GM21723 (cell line): ENCODE results near the gene MRTFA.
A peak's percentile ranks its signal among the peaks of the same experiment; 100 is the strongest.
"Not testable (repeated sequence)": the region's sequence is repeated elsewhere in the genome, so short reads cannot be mapped to it uniquely, and the experiment has no call there.

ENCODE experiments used
- ATAC-seq: cut with Tn5 transposase; IDR thresholded peaks from one replicate; pipeline ENCODE4 v1.9.1; 2021; ENCODE audit warnings: mild to moderate bottlenecking, moderate library complexity; ENCODE audit not compliant: unreplicated experiment

The MRTFA gene

DNA sequence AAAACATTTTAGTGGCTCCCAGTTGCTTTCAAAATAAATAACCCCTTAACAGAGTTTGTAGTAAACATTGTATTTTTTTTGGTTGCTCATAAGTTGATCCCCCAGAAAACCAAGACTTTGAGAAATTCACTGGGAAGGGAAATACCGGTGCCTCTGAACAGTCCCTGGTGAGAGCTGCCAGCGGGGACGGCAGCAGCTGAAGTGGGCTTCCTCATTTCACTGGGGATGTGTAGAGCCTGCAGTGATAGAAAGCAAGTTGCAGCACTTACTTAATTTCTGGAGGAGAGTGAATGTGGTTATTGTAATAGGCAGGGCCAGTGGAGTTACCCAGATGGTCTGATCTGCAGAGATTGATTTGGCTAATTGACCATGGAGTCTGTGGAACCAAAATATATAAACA lies 24.2 kb upstream of the MRTFA start:
- ATAC-seq: no peak

DNA sequence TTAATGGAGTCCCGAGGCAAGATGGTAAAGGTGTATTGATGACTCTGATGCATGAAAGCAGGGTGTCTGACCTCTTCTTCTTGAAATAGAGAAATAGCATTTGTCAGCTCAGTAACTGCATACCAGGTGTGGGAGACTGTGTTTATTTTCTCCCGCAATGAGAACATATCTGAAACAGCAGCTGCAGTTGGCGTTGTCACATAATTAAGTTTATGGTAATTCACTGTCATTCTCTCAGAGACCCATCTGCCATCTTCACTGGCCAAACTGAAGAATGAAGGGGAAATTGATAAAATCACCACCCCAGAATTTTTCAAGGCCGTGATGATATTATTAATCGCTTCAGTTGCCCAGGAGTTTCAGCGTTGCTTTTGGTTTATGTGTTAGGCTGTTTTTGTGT lies 22.6 kb upstream of the MRTFA start:
- no peak for ATAC-seq

DNA sequence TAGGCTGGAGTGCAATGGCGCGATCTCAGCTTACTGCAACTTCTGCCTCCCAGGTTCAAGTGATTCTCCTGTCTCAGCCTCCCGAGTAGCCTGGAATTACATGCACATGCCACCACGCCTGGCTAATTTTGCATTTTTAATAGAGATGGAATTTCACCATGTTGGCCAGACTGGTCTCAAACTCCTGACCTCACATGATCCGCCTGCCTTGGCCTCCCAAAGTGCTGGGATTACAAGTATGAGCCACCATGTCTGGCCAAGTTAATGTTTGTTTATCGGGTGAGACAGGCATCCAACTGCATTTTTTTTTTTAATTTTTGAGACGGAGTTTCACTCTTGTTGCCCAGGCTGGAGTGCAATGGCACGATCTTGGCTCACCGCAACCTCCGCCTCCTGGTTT lies 20.1 kb upstream of the MRTFA start:
- ATAC-seq: not testable (repeated sequence)

DNA sequence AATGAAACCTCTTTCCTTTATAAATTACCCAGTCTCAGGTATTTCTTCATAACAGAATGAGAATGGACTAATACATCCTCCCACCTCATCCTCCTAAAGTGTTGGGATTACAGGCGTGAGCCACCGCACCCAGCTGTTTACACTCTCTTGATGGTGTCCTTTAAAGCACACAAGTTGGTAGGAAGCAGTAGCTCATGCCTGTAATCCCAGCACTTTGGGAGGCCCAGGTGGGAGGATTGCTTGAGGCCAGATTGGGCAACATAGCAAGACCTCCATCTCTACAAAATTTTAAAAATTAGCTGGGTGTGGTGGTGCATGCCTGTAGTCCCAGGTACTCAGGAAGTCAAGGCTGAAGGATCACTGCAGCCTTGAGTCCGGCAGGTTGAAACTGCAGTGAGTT lies 19.4 kb upstream of the MRTFA start:
- ATAC-seq: not testable (repeated sequence)

DNA sequence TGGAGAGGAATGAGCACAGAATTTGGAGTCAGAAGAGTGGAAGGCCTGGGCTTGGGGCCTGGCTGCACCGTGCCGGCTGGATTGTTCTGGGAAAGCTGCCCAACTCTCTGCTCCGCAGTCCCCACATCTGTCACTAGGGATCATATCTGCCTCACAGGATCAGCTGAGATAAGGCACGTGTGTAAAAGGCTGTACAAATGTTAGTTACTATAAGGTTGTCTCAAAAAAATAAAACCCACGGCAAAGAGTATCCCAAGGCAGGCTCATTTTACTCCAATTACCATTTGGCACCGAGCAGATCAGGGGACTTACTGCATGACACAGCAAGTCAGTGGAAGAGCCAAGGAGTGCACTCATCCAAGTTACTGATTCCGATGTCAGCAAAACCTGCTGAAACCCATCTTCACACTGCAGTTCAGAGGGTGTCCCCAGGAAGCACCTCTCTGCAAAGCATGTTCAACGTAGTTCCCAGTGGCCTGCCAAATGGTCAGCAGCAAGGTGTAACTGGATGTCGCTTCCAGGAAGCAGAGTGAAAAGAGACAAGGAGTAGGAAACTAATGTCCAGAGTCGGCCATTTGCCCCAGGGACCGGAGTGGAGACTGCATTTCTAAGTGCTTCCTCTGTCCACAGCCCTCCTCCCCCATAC lies 18.1 kb upstream of the MRTFA start:
- no peak for ATAC-seq

DNA sequence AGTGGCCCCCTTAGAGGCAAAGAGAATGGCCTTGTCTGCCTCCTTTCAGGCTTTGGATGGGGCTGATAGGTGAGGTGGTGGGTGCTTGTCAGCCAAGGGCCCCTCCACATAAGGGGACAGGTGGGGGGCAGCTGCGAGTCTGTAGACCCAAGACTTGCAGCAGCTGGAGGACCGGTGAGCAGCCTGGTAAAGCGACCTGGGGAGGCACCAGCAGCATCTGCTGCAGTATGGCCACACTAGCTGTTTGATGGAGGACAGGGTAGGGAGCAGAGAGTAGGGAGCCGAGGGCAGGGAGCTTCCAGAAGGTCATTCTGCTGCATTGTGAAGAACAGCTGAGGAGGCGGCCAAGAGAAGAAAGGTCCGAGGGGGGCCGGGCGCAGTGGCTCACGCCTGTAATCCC lies 16.8 kb upstream of the MRTFA start:
- ATAC-seq: no peak

DNA sequence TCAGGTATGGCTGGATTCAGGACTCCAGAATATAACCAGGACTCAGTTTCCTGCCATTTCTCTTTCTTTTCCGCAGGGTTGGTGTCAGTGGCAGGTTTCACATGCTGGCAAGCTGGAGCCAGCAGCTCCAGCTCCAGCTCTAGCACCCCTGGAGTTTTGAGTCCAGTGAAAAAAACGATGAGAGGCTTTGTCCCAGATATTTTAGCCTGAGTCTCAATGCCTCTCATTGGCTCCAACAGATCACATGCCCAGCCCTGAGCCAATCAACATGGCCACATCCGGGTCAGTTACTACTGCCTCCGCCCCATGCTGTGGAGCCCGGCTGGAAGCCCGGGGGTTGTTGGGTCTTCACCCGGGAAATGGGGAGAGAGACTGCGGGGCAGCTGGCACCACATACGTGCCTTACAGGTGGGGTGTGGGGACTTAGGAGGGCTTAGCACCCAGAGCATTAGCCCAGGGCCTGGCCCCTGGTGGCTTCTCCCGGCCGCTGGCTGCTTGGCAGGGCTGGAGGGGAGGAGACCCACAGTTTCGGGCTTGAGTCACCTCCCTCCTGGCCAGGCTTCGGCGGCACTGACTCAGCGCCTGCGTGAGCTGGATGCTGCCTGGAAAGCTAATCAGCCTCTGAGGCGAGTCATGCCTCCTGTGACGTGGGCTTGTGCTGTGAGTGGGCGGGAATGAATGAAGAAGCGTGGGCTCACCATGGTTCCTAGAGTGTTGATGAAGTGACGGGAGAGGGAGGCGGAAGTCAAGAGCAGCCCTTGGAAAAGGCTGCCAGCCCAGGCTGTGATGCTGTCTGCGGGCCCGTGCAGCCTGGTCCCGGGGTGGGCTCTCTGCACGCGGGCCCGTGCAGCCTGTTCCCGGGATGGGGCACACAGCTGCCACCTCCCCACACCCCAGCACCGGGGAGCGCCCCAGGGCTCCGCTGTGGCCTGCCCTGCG lies 15.3 kb upstream of the MRTFA start:
- peak; percentile 81 for ATAC-seq

DNA sequence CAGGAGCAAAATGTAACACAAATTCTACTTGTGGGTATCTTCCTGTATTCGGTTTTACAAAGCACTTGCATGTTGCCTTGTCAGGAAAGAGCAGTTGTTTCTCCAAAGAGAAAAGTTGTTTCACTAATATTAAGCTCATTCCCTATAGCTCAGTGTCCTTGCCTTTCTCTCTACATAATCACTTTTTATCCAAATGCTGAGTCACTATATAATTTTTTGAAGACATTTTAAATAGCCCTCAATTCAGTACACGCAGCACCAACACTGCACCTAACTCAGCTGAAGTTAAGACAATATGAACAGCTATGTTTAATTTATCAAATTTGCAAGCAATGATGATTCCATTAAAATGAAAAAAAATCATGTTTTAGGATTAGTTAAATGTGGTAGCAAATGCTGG lies 14.5 kb upstream of the MRTFA start:
- ATAC-seq: no peak

DNA sequence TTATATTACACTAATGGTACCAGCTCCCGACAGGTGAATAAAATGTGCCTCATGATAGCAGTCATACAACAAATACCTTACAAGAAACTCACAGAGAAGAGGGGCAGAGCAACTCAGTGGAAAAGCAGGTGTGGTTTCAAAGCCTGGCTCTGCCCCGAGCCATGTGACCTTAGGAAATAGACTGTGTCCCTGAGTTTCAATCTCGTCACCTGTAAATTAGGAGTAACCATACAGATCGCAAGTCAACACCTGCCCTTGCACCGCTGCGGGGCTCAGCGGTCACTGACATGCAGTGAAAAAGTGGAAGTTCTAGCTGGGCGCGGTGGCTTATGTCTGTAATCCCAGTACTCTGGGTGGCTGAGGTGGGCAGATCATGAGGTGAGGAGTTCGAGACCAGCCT lies 11.9 kb upstream of the MRTFA start:
- ATAC-seq: no peak

DNA sequence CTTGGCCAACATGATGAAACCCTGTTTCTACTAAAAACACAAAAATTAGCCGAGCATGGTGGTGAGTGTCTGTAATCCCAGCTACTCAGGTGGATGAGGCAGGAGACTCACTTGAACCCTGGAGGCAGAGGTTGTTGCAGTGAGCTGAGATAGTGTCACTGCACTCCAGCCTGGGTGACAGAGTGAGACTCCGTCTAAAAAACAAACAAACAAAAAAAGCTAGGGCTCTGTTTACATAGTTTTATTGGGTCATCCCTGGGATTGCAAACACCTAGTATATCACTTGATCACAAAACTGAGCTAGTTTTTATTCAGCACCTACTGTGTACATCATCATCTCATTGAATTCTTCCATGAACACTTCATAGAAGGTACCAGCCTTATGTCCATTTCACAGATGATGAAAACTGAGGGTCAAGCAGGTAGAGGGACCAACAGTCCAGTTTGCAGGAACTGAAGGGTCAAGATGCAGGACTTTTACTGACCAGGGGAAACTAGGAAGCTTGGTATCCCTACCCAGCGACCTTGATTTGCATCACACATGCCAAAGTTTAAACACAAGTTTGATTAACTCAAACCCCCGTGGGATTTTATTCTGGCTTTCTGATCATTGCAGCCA lies 9.2 kb upstream of the MRTFA start:
- no peak for ATAC-seq

DNA sequence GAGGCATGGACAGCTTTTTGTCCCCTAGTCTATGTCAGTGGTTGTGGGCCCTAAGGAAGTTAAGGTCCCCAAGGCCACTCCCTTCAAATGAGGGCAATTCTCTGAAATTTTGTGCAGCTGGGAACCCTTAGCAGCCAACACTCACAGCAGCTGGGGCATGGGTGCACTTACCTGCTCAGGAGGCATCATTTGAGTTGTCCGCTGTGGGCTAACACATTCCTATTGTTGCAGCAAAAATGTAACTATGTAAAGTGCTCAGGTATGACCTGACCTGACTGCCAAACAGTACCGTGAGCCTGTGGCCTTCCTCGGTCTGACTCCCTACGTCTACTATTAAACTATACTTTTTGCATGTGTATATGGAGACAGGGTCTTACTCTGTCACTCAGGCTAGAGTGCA lies 5.8 kb upstream of the MRTFA start:
- no peak for ATAC-seq

DNA sequence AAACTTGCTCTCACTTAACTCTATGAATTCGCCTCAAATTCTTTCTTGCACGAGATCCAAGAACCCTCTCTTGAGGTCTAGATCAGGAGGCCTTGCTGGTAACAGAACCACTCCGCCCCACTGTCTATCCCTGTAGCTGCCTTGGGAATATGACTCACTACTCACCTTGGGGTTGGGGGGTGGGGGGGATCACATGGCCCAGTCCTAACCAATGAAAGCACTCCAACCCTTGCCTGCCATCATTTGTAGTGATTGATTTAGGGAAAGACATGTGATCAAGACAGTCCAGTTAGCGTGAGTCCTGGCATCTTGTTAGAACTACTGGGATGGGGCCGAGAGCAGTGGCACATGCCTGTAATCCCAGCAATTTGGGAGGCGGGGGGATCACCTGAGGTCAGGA lies 4.8 kb upstream of the MRTFA start:
- ATAC-seq: no peak

DNA sequence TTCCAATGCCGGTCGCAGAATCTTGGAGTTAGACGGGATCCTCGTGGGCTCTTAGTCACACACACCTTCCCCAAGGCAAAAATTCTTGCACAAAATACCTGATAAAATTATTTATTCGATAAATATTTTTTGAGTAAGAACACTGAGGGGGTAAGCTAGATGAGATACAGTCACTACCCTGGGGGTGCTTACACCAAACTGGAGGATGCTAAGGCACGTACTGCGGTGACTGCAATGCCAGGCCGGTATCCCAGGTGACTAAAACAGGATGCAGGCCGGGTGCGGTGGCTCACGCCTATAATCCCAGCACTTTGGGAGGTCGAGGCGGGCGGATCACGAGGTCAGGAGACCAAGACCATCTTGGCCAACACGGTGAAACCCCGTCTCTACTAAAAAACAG lies 1.7 kb upstream of the MRTFA start:
- ATAC-seq: no peak

DNA sequence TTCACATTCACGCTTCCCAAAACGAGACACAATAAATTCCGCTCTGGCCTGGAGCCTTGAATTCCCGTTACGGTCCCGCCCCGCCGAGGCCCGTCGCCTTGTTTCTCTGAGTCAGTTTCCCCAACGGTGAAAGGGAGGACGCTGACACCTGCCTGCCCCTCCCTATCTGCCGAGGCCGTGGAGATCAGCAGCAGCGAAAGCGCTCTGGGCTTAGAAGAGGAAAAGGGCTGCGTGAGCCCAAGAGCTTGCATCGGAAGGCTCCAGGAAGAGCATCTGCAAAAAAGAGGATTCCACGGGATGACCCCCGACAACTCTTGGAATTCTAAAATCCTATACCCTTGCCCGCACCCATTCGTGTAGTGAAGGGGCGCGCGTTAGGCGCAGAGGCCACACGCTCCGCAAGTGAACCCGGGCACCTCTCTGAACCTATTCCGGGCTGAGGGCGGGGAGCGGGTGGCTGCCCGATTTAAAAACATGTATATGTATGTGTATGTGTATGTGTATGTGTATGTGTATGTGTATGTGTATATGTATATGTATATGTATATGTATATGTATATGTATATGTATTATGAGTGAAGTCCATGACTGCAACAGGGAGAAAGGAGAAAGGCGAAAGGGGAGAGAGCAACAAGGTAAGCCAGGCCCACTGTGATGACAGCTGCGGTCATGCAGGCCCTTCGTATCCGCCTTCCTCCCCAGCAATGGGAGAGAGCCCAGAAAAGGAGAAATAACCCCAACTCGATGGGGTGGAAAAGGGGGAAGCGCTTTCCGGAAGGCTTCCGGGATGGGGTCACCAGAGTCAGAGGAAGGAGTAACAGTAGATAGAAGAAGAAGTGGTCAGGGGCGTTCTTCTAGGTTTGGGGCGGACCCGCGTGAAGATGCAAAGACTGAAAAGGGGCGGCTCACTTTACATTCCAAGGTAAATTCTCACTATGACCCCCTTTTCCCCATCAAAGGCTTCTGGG lies 948 bp upstream of the MRTFA start:
- no peak for ATAC-seq

DNA sequence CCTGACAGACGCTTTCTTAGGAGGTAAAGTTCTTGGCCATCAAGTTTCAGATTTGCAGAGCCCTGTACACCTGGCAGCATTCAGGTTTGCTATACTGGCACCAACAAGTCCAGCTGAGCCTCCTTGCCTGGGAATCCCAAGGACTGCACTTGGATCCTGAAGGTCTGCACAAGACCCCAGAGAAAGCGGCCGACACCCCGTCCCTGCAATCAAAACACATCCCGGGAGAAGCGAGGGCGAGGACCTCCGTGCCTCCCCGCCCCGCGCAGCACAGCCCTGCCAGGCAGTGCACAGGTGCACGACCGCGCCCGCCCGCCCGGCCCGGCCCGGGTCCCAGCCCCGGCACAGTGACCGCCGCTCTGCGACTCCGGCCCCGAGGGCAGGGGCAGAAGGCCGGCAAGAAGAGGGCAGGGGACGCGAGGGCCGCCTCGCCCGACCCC lies 559 bp downstream of the MRTFA start:
- ATAC-seq: peak; percentile 26

DNA sequence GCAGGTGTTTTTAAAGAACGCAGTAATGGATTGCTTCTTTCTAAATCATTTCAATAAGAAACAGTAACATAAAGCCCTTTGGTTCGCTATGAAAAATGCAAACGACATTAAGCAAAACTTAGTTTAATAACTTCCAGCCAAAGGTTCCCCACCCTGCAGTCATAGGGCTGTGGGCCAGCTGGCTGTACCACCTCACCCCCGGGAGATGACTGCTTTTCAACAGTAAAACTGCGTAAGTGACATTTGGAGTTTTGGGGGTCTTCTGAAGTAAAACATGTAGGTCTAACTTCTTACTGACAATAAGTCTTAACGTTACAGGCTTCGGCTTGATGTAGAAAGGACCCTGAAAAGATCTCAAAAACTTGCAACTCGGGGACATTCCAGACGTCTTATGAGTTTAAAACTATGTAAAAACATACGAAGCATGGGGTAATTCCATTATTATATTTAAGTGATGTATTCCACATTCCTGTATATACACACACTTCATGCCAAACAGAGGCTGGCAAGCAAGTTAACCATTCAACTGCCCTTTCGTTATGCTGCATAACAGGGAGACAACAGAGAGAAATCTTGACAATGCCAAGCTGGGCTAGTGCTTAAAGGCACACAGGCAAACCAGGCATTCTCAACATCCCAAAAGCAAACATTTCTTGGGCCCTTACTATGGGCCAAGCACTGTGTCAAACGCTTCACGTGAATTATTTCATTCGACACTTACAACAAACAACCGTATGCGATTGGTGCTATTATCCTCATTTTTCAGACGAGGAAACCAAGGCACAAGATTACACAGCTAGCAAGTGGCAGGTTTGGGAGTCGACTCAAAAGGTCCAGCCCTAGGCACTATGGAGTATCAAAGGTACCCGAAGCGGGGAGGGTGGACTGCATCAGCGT lies 1.2 kb downstream of the MRTFA start:
- ATAC-seq: no peak

DNA sequence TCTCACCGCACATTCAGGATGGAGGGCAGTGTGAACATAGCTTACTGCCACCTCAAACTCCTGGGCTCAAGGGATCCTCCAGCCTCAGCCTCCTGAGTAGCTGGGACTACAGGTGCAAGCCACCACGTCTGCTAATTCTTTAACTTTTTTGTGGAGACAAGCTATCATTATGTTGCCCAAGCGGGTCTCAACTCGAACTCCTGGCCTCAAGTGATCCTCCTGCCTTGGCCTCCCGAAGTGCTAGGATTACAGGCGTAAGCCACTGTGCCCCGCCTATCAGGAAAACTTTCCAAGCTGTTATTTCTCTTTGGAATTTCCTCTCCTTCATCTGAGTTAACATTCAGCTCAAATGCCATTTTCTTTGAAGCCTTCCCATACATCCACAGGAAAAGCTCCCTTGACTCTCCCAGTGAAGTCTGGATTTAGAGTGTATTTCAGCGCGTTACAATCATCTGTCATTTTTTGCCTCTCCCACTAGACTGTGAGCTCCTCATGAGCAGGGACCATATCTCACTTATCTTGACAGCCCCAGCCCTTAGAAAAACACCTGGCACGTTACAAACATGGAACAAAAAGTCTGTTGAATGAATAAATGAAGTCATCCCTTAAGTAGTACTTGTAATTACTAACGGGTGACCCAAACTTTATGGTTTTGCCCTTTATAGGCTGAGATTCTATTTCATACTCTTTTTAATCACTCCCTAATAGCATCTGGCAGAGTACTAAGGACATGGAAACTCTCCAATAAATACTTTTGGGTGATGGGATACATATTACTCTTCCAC lies 2.2 kb downstream of the MRTFA start:
- no peak for ATAC-seq

DNA sequence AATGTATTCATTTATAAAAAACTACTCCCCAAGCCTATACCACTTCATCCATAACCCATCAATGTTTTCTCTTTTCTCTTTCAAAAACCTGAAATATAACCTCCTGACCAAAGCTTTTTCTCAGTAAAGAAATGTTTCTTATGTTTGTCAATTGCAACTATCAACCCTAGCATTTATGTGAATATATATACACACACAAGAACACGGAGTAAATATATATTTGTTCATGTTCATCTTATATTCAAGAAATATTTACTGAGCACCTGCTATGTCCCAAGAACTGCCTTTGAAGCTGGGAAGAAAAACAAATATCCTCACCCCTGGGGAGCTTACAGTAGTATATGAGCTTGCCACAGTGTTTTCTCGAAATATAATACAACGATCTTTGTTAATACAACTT lies 3.5 kb downstream of the MRTFA start:
- no peak for ATAC-seq

DNA sequence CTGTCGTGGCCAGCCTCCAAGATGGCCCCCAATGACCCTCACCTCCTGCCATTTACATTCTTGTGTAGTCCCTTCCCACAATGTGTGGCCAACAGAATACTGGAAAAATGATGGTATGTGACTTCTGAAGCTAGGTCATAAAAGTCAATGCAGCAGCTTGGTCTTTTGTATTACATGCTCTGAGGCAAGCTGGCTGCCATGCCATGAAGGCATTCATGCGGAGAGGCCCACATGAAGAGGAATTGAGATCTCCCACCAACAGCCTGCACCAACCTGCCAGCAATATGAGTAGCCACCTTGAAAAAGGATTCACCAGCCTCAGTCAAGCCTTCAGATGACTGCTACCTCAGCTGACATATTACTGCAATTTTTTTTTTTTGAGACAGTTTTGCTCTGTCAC lies 4.6 kb downstream of the MRTFA start:
- no peak for ATAC-seq
